ENCODE results near the gene GLRX5.

DNA sequence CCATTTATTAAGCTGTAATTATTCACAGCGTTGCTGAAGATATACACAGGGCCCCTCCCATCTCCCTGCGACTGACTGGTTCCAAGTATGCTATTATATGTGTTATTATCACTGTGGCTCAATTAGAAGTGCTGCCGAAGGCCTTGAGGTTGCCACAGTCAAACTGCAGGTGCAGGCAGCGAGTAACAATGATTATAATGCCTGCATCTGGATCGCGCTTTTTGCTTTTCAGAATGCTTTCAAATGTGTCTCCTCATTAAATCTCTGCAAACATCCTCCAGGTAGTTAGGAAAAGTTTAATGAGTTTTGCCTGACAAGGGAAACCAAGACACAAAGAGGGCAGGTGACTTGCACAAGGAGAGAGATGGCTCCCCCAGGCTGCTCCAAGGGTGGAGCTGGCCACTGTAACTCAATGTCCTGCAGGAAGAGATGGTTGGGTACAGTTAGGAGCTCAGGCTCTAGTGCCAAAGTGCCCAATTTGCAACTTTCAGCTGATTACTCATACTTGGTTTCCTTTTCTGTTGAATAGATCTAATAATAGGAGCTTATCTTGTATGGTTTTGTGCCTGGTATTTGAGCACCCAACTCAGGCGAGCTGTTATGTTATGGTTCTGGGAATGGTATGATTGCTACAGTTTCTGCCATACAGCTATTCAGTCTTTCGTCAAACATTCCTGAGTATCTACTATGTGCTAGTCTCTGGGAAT lies 16.7 kb upstream of the GLRX5 start:
- TF ChIP-seq, protein P1, sequence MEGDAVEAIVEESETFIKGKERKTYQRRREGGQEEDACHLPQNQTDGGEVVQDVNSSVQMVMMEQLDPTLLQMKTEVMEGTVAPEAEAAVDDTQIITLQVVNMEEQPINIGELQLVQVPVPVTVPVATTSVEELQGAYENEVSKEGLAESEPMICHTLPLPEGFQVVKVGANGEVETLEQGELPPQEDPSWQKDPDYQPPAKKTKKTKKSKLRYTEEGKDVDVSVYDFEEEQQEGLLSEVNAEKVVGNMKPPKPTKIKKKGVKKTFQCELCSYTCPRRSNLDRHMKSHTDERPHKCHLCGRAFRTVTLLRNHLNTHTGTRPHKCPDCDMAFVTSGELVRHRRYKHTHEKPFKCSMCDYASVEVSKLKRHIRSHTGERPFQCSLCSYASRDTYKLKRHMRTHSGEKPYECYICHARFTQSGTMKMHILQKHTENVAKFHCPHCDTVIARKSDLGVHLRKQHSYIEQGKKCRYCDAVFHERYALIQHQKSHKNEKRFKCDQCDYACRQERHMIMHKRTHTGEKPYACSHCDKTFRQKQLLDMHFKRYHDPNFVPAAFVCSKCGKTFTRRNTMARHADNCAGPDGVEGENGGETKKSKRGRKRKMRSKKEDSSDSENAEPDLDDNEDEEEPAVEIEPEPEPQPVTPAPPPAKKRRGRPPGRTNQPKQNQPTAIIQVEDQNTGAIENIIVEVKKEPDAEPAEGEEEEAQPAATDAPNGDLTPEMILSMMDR (IDR thresholded peaks at IDR 0.05), result no peak
- TF ChIP-seq POLR2A (IDR thresholded peaks at IDR 0.05), result no peak
